HG03039 (cell line): ENCODE results near the gene LRRC73.
"Not testable (repeated sequence)": the region's sequence is repeated elsewhere in the genome, so short reads cannot be mapped to it uniquely, and the experiment has no call there.

ENCODE experiments used
- ATAC-seq: cut with Tn5 transposase; IDR thresholded peaks from one replicate; pipeline ENCODE4 v1.9.1; 2021; ENCODE audit warnings: mild to moderate bottlenecking, moderate library complexity; ENCODE audit not compliant: unreplicated experiment

LRRC73 gene

GRCh38 chr6:43467265-43467664 is 42.9 kb downstream of the LRRC73 start:
- not testable (repeated sequence) for ATAC-seq

DNA sequence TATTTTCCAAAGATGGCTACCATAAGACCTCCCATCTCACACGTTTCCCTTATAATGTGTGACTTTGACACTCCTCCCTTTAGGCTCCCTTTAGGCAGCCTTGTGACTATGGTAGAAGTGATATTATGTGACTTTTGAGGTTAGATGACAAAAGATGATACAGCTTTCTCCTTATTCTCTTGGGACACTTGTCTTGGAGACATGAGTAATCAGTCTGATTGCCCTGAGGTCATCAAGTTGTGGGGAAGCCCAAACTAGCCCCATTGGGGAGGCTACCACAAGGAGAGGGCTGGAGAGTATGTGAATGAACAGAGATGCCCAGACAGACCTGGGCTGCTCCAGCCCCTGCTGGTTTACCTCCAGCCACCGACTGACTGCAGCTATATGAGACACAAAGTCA is 44.2 kb downstream of the LRRC73 start:
- no peak for ATAC-seq

DNA sequence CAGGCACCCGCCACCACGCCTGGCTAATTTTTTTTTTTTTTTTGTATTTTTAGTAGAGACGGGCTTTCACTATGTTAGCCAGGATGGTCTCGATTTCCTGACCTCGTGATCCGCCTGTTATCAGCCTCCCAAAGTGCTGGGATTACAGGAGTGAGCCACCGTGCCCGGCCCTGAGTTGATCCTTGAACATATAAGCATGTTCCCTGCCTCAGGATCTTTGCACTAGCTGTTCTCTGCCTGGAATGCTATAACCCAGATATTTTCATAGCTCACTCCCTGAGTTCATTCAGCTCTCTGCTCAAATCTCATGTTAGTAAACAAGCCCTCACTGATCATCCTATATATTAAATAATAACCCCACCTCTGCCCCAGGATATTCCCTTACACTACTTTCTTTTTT is 45.8 kb downstream of the LRRC73 start:
- ATAC-seq, result no peak

GRCh38 chr6:43461936-43462335 is 48.2 kb downstream of the LRRC73 start:
- ATAC-seq, result no peak

- no peak for ATAC-seq
Measured at GRCh38 chr6:43460032-43460431, 50.1 kb downstream of the LRRC73 start.

- no peak for ATAC-seq
Measured at GRCh38 chr6:43459535-43459934, 50.6 kb downstream of the LRRC73 start.

- not testable (repeated sequence) for ATAC-seq
Measured at GRCh38 chr6:43458154-43458553, 52.0 kb downstream of the LRRC73 start.

GRCh38 chr6:43457643-43458042 is 52.5 kb downstream of the LRRC73 start:
- no peak for ATAC-seq
